ENCODE measurements around the gene RNF223.
A peak's percentile ranks its signal among the peaks of the same experiment; 100 is the strongest.
"Not testable (repeated sequence)": the region's sequence is repeated elsewhere in the genome, so short reads cannot be mapped to it uniquely, and the experiment has no call there.

The RNF223 gene

GRCh38 chr1:1041873-1042272 is 32.2 kb downstream of the RNF223 start:
- DNase-seq, result no peak

DNA sequence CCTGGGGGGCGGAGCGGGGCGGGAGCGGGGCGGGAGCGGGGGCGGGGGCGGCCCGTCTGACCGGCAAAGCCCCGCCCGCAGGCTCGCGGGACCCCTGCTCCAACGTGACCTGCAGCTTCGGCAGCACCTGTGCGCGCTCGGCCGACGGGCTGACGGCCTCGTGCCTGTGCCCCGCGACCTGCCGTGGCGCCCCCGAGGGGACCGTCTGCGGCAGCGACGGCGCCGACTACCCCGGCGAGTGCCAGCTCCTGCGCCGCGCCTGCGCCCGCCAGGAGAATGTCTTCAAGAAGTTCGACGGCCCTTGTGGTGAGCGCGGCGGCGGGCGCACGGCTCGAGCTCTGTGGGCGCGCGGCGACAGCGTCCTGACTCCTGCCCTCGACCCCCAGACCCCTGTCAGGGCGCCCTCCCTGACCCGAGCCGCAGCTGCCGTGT is 33.0 kb downstream of the RNF223 start:
- DNase-seq, result no peak

DNA sequence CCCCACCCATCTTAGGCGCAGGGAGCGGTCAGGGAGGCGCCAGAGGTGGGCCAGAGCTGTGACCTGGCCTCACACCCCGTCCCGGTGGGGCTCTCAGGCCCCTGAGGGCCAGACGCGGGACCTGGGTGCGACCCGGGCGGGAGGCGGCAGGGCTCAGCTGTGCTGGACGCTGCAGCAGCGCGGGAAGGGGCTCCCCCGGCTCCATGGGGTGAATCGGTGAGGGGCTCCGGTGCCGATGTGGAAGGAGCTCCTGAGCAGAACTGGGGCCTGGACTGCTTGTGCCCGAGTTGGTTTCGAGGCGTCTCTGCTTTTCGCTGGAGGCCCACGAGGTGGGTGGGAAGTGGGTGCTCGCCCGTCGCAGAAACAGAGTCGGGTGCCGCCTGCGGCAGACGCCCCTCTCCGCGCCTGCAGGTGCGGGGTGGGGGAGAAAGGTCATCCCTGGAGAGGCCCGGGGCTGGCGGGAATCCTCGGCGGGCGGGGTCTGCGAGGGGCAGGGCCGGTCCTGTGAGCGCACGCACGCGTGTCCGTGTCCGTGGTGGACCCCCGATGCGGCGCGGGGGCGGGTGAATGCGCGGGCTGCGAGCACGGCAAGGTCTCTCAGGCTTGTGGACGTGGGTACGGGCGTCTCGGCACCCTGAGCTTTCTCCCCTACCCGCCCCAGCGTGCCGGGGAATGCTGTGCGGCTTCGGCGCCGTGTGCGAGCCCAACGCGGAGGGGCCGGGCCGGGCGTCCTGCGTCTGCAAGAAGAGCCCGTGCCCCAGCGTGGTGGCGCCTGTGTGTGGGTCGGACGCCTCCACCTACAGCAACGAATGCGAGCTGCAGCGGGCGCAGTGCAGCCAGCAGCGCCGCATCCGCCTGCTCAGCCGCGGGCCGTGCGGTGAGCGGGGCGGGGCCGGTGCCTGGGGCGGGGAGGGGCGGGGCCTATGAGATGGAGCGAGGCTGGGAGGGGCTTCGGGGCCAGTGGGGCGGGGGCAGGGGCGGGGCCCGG is 33.8 kb downstream of the RNF223 start:
- peak; percentile 21 to 46 for DNase-seq

GRCh38 chr1:1039145-1039910 is 34.8 kb downstream of the RNF223 start:
- DNase-seq, result peak in 1 of 2 experiments; percentile 29

DNA sequence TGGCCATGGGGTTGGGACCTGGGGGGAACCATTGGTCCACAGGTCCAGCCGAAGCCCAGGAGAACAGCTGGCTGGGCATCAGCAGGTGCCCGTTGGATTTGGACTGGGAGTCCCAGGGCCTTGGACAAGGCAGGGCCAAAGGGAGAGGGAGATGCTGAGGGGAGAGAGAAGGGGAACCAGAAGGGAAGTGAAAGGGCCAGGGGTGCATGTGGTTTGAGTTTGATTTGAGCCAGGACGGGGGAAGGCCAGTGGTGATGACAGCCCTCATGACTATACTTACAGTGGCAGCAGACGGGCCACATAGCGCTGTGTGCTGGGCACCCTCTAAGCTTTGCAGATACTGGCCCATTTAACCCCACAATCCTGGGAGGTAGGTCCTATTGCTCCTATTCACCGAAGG is 35.4 kb downstream of the RNF223 start:
- DNase-seq, result no peak

DNA sequence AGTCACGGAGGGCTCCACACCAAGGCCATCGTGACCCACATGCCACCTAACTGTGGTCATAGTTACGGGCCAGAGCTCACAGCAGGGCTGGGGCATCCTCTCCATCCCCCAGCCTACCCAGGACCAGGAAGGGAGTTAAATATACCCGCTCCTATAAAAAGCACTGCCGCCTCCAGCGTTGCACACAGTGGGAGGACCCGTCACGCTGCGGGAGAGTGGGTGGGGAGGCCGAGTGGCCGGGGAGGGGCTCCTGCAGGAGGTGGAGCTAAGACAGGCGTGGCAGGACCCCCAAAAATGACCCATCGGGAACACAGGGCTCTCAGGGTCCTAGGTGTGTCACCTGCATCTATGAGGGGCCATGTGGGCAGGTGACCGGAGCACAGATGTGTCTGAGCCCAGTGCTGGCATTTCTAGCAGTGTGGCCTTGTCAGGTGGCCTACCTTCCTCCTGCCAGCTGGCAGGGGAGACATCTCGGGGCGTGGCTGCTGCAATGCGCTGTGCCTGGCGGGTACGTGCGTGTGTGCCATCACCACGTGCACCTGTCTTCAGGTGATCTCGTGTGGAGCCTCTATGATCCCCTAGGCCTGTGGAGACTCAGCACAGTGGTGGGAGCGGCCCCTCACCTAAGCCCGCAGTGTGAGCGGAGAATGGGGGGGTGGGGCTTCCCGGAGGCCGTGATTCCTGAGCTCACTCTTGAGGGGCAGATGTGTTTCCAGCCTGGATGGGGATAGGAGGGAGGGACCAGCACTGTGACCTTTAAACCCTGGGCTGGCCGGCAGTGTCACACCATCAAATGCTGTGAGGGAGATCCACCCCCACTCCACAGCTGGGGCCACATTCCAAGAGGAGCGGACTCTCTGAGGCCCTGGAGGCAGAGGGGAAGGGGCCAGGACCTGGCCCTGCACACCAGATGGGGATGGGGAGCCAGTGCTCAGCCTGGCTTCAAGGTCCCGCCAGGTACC is 36.5 kb downstream of the RNF223 start:
- no peak for DNase-seq

GRCh38 chr1:1035291-1035943 is 38.7 kb downstream of the RNF223 start:
- DNase-seq, result no peak

- DNase-seq, result no peak
Measured at GRCh38 chr1:1034439-1034781, 39.7 kb downstream of the RNF223 start.

DNA sequence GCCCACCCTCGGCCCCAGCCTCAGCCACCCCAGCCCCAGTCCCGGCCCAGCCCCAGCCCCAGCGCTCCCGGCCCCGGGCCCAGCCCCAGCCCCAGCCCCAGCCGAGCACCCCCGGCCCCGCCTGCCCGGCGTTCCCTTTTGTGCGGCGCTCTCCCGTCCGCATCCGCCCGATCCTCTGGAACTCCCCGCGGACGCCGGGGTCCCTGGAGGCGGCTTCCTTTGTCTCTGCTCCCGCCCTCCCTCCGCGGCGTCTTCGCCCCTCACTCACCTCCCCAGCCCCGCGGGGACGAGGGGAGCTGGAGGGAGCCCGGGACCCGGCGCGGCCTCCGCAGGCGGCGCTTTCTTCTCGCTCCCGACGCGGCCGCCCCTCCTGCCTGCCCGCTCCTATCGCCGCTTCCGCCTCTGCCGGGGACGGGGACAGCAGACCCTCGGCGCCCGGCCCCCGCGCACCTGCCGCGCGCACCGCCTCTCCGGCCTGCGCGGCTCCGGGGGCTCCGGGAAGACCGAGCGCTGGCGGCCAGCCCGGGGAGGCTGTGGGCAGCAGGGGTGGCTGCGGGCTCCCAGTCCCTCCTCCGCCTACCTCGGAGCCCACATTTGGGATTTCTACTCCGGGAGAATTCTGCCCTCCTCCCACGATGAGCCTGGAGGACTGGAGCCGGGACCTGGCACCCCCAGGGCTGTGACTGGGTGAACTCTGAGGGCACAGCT is 40.2 kb downstream of the RNF223 start:
- no peak for DNase-seq

DNA sequence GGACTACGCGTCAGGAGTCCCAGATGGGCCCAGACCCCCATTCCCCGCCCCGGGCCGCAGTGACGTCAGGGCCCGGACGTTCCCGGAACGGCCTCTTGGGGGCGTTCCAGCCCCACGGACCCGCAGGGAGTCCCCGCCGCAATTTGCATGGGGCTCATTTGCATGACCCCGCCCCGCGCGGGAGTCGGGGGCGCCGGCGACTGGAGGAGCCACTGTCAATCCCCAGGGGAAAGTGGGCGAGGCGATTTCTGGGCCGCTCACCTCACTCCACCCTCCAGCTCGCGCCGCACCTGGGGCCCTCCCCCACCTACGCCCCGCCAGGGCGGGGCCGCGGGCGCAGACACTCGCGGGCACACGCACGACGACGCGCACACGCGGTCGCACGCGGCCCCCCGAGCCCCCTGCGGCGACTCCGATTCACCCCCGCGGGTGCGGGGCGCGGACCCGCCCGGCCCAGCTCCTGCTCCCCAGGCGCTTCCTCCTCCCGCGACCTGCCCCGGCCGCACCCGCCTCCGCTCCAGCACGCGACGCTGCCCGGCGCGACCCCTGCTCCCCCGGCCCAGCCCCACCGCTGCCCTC is 41.0 kb downstream of the RNF223 start:
- peak; percentile 54 to 66 for DNase-seq

- no peak for DNase-seq
Measured at GRCh38 chr1:1032424-1032823, 41.7 kb downstream of the RNF223 start.

GRCh38 chr1:1031659-1032235 is 42.4 kb downstream of the RNF223 start:
- DNase-seq, result no peak

DNA sequence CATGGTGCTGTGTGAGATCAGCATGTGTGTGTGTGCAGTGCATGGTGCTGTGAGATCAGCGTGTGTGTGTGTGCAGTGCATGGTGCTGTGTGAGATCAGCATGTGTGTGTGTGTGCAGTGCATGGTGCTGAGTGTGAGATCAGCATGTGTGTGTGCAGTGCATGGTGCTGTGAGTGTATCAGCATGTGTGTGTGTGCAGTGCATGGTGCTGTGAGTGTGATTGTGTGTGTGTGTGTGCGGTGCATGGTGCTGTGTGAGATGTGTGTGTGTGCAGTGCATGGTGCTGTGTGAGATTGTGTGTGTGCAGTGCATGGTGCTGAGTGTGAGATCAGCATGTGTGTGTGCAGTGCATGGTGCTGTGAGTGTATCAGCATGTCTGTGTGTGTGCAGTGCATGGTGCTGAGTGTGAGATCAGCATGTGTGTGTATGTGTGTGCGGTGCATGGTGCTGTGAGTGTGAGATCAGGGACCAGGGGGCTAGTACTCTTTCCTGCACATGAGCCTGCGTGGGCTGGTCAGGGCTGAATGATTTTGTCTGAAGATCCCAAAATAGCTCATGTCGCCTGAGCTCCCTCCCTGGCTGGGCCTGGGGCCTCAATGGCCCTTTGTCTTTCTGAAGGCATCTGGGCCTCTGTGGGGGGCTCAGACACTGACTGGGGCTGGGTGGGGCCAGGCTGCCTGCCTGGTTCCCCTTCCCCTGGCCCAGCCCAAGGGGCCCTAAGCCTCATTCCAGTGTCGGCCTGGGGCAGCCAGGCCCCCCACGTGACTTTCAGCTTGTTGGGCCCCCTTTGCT is 43.0 kb downstream of the RNF223 start:
- not testable (repeated sequence) for DNase-seq

GRCh38 chr1:1027791-1028190 is 46.3 kb downstream of the RNF223 start:
- no peak for DNase-seq

GRCh38 chr1:1026599-1027413 is 47.3 kb downstream of the RNF223 start:
- DNase-seq, result no peak

- no peak for DNase-seq
Measured at GRCh38 chr1:1025730-1026129, 48.4 kb downstream of the RNF223 start.

- DNase-seq, result no peak
Measured at GRCh38 chr1:1024771-1025699, 49.1 kb downstream of the RNF223 start.
